Measurements from ENCODE around the gene DECR2. TPM values are rescaled to one million over a fixed set of nuclear protein-coding genes. Genes with fewer than 3 reads are reported as not detected.

Gene DECR2
- total and polyA plus RNA-seq, 9 of the 15 experiments (the other 6 are each of a cell fraction or from before 2014, with no cell fraction given) = 1.0 to 31.9 (median 10.3) TPM

GRCh38 chr16:425082-425718 is 23.5 kb downstream of the DECR2 start, which contains the start of gene RAB11FIP3 (continued):
- TF ChIP-seq TBL1XR1 (IDR thresholded peaks at IDR 0.05; ENCODE audit: low read length in 2 of 2) (no peak), U2AF1 (optimal IDR thresholded peaks at IDR 0.05; ENCODE audit: low read depth, low read length) (peak; percentile 40), RAD21 (CRISPR knock-in tag; conservative IDR thresholded peaks at IDR 0.05 in 1 of 2, IDR thresholded peaks at IDR 0.05 in 1 of 2) (peak in 1 of 2 experiments; percentile 25; a peak in 2 of 4 replicates), CHD2 (IDR thresholded peaks at IDR 0.05; ENCODE audit: low read depth, low read length) (no peak), POLR2B (IDR thresholded peaks at IDR 0.05; ENCODE audit: low read depth, partially characterized antibody) (peak; percentile 61), ZNF699 (CRISPR knock-in tag; IDR thresholded peaks at IDR 0.05; ENCODE audit: insufficient replicate concordance) (no peak), TAF7 (tag; IDR thresholded peaks at IDR 0.05) (no peak), NFE2L1 (tag; IDR thresholded peaks at IDR 0.05; ENCODE audit: borderline replicate concordance, low read depth) (no peak), ZBTB5 (IDR thresholded peaks at IDR 0.05) (no peak), MAZ (CRISPR knock-in tag; conservative IDR thresholded peaks at IDR 0.05 in 1 of 2, IDR thresholded peaks at IDR 0.05 in 1 of 2) (peak; percentile 52 to 70), EP400 (IDR thresholded peaks at IDR 0.05) (peak; percentile 69), BHLHE40 (IDR thresholded peaks at IDR 0.05; ENCODE audit: low read length) (peak; percentile 32; the same call in 1 of the 2 replicates), NFRKB (IDR thresholded peaks at IDR 0.05; ENCODE audit: low read depth) (no peak), FOXA3 (CRISPR knock-in tag; conservative IDR thresholded peaks at IDR 0.05 in 1 of 2, IDR thresholded peaks at IDR 0.05 in 1 of 2) (peak in 1 of 2 experiments; percentile 87; a peak in 2 of 4 replicates), ZNF253 (CRISPR knock-in tag; conservative IDR thresholded peaks at IDR 0.05) (no peak), ZNF140 (CRISPR knock-in tag; IDR thresholded peaks at IDR 0.05) (no peak), LARP7 (IDR thresholded peaks at IDR 0.05) (no peak), NRF1 (conservative IDR thresholded peaks at IDR 0.05 in 1 of 2, IDR thresholded peaks at IDR 0.05 in 1 of 2) (peak; percentile 12 to 54), E2F1 (CRISPR knock-in tag; IDR thresholded peaks at IDR 0.05) (peak; percentile 27; the same call in 1 of the 2 replicates), HMGN3 (IDR thresholded peaks at IDR 0.05; ENCODE audit: borderline replicate concordance, extremely low read depth, insufficient read length, low read depth, low read length) (peak; percentile 92), SFPQ (IDR thresholded peaks at IDR 0.05; ENCODE audit: low read depth, low read length) (no peak), NFATC3 (IDR thresholded peaks at IDR 0.05) (no peak), RCOR1 (IDR thresholded peaks at IDR 0.05; ENCODE audit: borderline replicate concordance in 1 of 2, low read depth in 2 of 2, low read length in 2 of 2) (no peak), ZNF124 (CRISPR knock-in tag; IDR thresholded peaks at IDR 0.05) (0 out of 2 replicates have a peak, but pooled peaks have one; percentile 68)

All from K562 (cell line).